Fibroblast of pulmonary artery (primary cell): ENCODE results near the gene ZNF513.
A peak's percentile ranks its signal among the peaks of the same experiment; 100 is the strongest.

Source experiments
- DNase-seq: peaks from one replicate; pipeline ENCODE4 v3.0.0-alpha.2; 2010; ENCODE audit warnings: low read depth
- H3K4me3 ChIP-seq: replicated peaks from 2 replicates; pipeline ENCODE4 v1.5.1; 2011; ENCODE audit warnings: low read depth, mild to moderate bottlenecking, control low read depth, low read length, moderate library complexity
- TF ChIP-seq, protein P1 (sequence below): IDR thresholded peaks from 2 replicates; pipeline ENCODE4 v1.5.1; 2011; ENCODE audit warnings: mild to moderate bottlenecking, control low read depth, low read length, inconsistent platforms; ENCODE audit errors: missing control alignments

The ZNF513 gene

DNA sequence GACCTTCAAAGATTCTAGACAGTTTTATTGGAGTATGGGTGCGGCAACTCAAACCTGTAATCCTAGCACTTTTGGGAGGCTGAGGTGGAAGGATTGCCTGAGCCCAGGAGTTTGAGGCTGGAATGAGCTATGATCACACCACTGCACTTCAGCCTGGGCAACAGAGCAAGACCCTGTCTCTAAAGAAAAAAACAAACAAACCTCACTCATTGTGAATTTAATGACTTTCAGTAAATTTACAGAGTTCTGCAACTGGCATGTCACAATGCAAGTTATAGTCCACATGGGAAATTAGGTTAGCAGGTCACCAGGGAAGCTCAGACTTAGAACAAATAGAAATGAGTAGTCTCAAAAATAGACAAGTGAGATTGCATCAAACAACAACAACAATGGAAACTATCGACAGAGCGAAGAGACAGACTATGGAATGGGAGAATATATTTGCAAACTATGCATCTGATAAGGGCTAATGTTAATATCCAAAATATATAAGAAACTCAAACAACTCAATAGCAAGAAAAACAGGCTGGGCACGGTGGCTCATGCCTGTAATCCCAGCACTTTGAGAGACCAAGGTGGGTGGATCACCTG lies 41.2 kb upstream of the ZNF513 start:
- DNase-seq = no peak
- TF ChIP-seq, protein P1, sequence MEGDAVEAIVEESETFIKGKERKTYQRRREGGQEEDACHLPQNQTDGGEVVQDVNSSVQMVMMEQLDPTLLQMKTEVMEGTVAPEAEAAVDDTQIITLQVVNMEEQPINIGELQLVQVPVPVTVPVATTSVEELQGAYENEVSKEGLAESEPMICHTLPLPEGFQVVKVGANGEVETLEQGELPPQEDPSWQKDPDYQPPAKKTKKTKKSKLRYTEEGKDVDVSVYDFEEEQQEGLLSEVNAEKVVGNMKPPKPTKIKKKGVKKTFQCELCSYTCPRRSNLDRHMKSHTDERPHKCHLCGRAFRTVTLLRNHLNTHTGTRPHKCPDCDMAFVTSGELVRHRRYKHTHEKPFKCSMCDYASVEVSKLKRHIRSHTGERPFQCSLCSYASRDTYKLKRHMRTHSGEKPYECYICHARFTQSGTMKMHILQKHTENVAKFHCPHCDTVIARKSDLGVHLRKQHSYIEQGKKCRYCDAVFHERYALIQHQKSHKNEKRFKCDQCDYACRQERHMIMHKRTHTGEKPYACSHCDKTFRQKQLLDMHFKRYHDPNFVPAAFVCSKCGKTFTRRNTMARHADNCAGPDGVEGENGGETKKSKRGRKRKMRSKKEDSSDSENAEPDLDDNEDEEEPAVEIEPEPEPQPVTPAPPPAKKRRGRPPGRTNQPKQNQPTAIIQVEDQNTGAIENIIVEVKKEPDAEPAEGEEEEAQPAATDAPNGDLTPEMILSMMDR = no peak
- no peak overlapping the region for H3K4me3 ChIP-seq

DNA sequence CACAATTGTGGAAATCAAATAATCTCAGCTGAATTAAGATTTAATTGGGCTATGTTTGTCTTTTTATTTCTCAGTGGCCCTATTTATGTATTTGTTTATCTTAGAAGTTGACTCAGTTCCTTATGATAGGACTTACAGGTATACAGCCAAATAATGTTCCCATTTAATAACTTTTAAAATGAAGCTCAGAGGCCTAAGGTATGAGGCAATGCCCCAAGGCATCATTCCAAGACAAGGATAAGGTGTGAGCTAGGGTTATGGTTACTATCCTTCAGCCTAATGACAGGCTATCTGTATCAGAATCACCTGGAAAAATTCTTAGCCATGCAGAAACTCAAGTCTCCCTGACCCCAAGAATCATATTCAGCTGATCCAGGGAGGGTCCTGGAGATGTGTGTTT lies 40.5 kb upstream of the ZNF513 start:
- TF ChIP-seq, protein P1 = no peak

DNA sequence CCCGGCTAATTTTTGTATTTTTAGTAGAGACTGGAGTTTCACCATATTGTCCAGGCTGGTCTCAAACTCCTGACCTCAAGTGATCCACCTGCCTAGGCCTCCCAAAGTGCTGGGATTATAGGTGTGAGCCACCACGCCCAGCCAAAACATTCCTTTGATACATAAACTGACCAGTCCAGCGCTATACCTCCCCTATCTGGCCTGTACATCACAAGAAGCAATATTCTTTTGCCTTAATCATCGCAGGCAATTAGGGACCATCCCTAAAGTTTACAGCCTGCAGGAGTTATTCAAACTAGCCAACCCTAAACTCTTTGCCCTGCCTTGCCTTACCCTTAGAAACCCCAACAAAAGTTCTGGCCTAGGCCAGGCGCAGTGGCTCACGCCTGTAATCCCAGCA lies 35.6 kb upstream of the ZNF513 start:
- no peak overlapping the region for H3K4me3 ChIP-seq
- TF ChIP-seq, protein P1 = no peak
- no peak for DNase-seq

More for the DNA sequence above, 40.5 kb upstream of the ZNF513 start:
- no peak overlapping the region for H3K4me3 ChIP-seq
- DNase-seq = no peak

DNA sequence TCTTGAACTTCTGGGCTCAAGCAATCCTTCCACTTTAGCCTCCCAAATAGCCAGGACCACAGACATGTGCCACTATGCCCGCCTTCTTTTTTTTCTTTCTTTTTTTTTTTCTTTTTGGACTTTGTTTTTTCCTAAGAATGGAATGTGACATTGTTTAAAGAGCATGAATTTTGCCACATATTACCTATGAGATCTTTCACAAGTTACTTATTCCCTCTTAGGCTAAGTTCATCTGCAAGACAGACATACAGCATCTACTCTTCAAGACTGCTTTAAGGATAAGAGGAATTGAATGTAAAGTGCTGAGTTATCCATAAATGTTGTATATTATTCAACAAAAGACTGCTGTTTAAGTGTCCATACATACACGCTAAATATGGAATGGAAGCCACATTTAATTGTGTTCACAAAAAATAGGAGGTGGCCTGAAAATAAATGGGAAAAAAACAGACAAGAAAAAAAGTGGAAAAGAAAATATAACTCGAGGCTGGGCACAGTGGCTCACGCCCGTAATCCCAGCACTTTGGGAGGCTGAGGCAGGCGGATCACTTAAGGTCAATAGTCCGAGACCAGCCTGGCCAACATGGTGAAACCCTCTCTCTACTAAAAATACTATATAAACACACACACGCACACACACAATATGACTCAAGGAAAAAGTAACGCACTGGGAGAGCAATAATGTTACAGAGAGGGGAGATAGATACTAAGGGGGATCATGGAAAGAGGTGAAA lies 32.1 kb upstream of the ZNF513 start:
- DNase-seq = no peak
- no peak overlapping the region for H3K4me3 ChIP-seq

DNA sequence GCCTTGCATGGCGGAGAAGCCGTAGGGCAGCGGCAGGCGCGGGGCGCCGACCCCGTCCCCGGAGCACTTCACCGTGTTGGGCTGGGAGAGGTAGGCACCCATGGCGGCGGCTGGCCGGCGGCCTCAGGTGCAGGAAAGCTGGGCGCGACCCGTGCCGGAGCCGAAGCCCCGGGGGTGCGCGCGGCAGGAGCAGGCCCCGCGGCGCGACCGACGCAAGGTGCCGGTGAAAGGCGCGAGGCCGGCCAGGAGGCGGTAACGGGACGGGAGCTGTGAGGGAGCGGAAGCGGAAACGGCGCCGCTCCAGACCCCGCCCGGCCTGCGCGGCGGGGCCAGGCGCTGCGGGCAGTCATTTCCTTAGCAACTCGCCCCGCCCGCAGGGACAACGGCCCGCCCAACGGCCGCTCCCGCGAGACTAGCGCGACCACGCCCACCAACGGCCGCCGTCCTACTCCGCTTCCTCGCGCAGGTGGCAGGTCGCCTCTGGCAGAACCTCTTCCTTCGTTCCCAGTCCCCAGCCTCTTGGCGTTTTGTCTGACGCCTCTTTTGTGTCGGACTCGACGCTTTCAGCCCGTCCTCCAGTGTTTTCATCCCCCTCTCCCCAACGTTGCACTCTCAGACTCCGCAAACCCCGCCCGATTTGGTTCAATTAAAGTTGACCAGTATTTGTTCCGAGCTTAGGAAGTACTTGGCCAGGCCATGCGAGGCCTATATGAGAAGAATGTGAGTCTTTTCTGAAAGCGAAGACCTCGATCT lies 29.0 kb upstream of the ZNF513 start, which contains the start of gene PPM1G:
Gene PPM1G (minus strand): TSS at position 271 of the 753 bp plus-strand sequence. CDS start 169 bp downstream, at position 102.
- TF ChIP-seq, protein P1 = no peak
- peak within 1 kb of the TSS; percentile 92 for H3K4me3 ChIP-seq

More for the DNA sequence above, 32.1 kb upstream of the ZNF513 start:
- TF ChIP-seq, protein P1 = no peak

DNA sequence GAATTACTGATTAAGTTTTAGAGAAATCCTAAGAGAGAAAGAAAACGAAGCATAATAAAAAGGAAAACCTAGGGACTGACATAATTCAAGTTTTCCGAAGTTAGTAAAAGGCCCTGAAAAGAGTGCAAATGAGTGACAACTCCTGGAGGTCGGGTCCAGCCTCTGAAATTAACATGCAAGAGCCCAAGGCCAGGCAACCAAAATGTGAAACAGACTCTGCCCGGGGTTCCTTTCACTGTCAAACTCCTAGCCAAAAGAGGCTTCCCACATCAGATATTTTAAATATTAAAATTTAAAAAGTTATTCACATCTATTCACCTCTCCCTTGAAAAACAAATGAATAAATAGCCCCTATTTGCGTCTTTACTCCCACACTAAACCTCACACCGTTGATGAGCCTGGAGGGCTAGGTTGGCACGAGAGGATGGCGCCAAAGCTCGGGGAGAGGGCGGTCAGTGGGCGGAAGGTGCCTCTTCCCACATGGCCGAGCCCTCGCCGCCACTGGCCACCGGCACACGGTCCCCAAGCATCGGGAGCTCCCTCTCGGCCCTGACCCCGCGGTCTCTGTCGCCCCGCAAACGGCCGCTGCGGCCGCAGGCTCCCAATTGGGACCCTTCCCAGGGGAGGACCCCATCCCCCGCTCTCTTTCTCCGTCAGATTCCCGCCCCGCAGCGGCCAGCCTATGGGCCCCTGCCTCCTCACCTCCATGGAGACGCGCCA lies 28.2 kb upstream of the ZNF513 start:
- H3K4me3 ChIP-seq = peak overlapping the region; percentile 92
- DNase-seq = no peak
- TF ChIP-seq, protein P1 = no peak

More for the DNA sequence above, 29.0 kb upstream of the ZNF513 start, which contains the start of gene PPM1G:
- DNase-seq = peak; percentile 92
